Vagina (tissue), 2 donors: ENCODE measurements around the gene PON3. TPM values are rescaled to one million over a fixed set of nuclear protein-coding genes. Genes with fewer than 3 reads are reported as not detected.
A peak's percentile ranks its signal among the peaks of the same experiment; 100 is the strongest.

ENCODE experiments used
- DNase-seq, 2 donors: peaks; one replicate each; pipeline ENCODE4 v3.0.0-alpha.2; 2017; ENCODE audit errors: extremely low spot score in 2 of 2
- H3K27ac ChIP-seq: fragments of 200-600 bp; sonication (generic); one replicate; pipeline ENCODE4 v1.5.1; 2019
- H3K27me3 ChIP-seq: fragments of 200-600 bp; sonication (generic); one replicate; pipeline ENCODE4 v1.5.1; 2019
- H3K36me3 ChIP-seq, 2 donors: fragments of 200-600 bp; sonication (generic); one replicate each; pipeline ENCODE4 v1.5.1; 2017 to 2019
- H3K4me1 ChIP-seq: fragments of 200-600 bp; sonication (generic); one replicate; pipeline ENCODE4 v1.5.1; 2019
- H3K4me3 ChIP-seq, 2 donors: fragments of 200-600 bp; sonication (generic); 1 replicate in 1 of 2; 2 replicates in 1 of 2; pipeline ENCODE4 v1.5.1; 2016 to 2019
- H3K9me3 ChIP-seq: fragments of 200-600 bp; sonication (generic); one replicate; pipeline ENCODE4 v1.5.1; 2019
- CTCF ChIP-seq, 3 experiments: fragments of 450-650 bp in 2 of 3; fragments of 200-600 bp in 1 of 3; sonication (generic) in 1 of 3; IDR thresholded peaks; one replicate each; pipeline ENCODE4 v1.5.1; 2017 to 2019; ENCODE audit warnings: antibody characterized with exemption in 3 of 3, mild to moderate bottlenecking in 2 of 3, moderate library complexity in 2 of 3
- POLR2A ChIP-seq, 2 donors: fragments of 450-650 bp; IDR thresholded peaks; one replicate each; pipeline ENCODE4 v1.6.1; 2017; ENCODE audit warnings: antibody characterized with exemption in 2 of 2, mild to moderate bottlenecking in 2 of 2, moderate library complexity in 2 of 2
- POLR2AphosphoS5 ChIP-seq, 2 donors: sonication (generic); formaldehyde crosslinking; IDR thresholded peaks; one replicate each; pipeline ENCODE4 v1.9.0; 2017; ENCODE audit warnings: antibody characterized with exemption in 2 of 2, mild to moderate bottlenecking in 2 of 2, low read depth in 1 of 2; ENCODE audit not compliant: insufficient read depth in 1 of 2
- intact Hi-C: fragments of 100-400 bp; cut with DNase I; formaldehyde crosslinking; loops from one replicate; pipeline ENCODE4 v1.15.1; 2023
- total RNA-seq: library from RNA; depleted of rRNA; stranded (reverse); fragments of >200 nt; gene quantifications from one replicate; pipeline ENCODE4 v1.2.3, GENCODE V29; 2016

PON3 gene
- total RNA-seq, 1 donor from 2014 or later: 3.9 TPM

- DNase-seq: no peak
- TF ChIP-seq POLR2A (IDR thresholded peaks at IDR 0.05): no peak
- no peak for TF ChIP-seq CTCF (IDR thresholded peaks at IDR 0.05)
- Histone ChIP-seq H3K36me3 (no peaks in the 10 kb centered on the region), H3K27me3 (no peaks in the 10 kb centered on the region), H3K4me1 (no peaks in the 10 kb centered on the region), H3K4me3 (peak overlapping the region; percentile 68 to 92), H3K27ac (peak overlapping the region; percentile 92), H3K9me3 (no peaks in the 10 kb centered on the region)
- intact Hi-C loops: no loop called here
Measured at GRCh38 chr7:95435422-95435780, 39.2 kb upstream of the PON3 start.

GRCh38 chr7:95434557-95435421 lies 38.6 kb upstream of the PON3 start, which contains the start of gene PON2:
PON2 (minus strand) TSS chr7:95435028; CDS start chr7:95434951, 77 bp downstream.
- H3K36me3 ChIP-seq: no peaks in the 10 kb centered on the region
- peak in 1 of 2 donors; percentile 40 for TF ChIP-seq POLR2AphosphoS5 (IDR thresholded peaks at IDR 0.05; ENCODE audit: insufficient read depth in 1 of 2, low read depth in 1 of 2)
- TF ChIP-seq POLR2A (IDR thresholded peaks at IDR 0.05): peak in 1 of 2 donors; percentile 27
- TF ChIP-seq CTCF (IDR thresholded peaks at IDR 0.05): peak in 1 of 3 experiments; percentile 15
- intact Hi-C loops: no loop called here
- no peaks in the 10 kb centered on the region for H3K9me3 ChIP-seq
- DNase-seq: no peak
- H3K27me3 ChIP-seq: no peaks in the 10 kb centered on the region
- H3K4me1 ChIP-seq: no peaks in the 10 kb centered on the region
- H3K27ac ChIP-seq: peak within 1 kb of the TSS; percentile 92
- peak within 1 kb of the TSS; percentile 68 to 92 for H3K4me3 ChIP-seq

GRCh38 chr7:95433952-95434556 lies 37.9 kb upstream of the PON3 start:
- H3K36me3 ChIP-seq: no peaks in the 10 kb centered on the region
- H3K27ac ChIP-seq: peak overlapping the region; percentile 92
- H3K4me1 ChIP-seq: no peaks in the 10 kb centered on the region
- TF ChIP-seq CTCF (IDR thresholded peaks at IDR 0.05) (no peak), POLR2AphosphoS5 (IDR thresholded peaks at IDR 0.05; ENCODE audit: insufficient read depth in 1 of 2, low read depth in 1 of 2) (no peak), POLR2A (IDR thresholded peaks at IDR 0.05) (no peak)
- peak overlapping the region; percentile 68 to 92 for H3K4me3 ChIP-seq
- DNase-seq: no peak
- intact Hi-C loops: no loop called here
- no peaks in the 10 kb centered on the region for H3K9me3 ChIP-seq
- H3K27me3 ChIP-seq: no peaks in the 10 kb centered on the region

- H3K27ac ChIP-seq: no peak overlapping the region
- DNase-seq: no peak
- H3K4me3 ChIP-seq: no peak overlapping the region
- intact Hi-C loops: no loop called here
- H3K9me3 ChIP-seq: no peaks in the 10 kb centered on the region
- no peaks in the 10 kb centered on the region for H3K36me3 ChIP-seq
- no peaks in the 10 kb centered on the region for H3K27me3 ChIP-seq
- TF ChIP-seq POLR2A (IDR thresholded peaks at IDR 0.05) (no peak), POLR2AphosphoS5 (IDR thresholded peaks at IDR 0.05; ENCODE audit: insufficient read depth in 1 of 2, low read depth in 1 of 2) (no peak), CTCF (IDR thresholded peaks at IDR 0.05) (no peak)
- H3K4me1 ChIP-seq: no peaks in the 10 kb centered on the region
Measured at GRCh38 chr7:95433129-95433528, 37.0 kb upstream of the PON3 start.

GRCh38 chr7:95432606-95433005 lies 36.4 kb upstream of the PON3 start:
- H3K36me3 ChIP-seq: no peaks in the 10 kb centered on the region
- H3K27ac ChIP-seq: no peak overlapping the region
- no peaks in the 10 kb centered on the region for H3K27me3 ChIP-seq
- intact Hi-C loops: no loop called here
- no peak for DNase-seq
- TF ChIP-seq CTCF (IDR thresholded peaks at IDR 0.05) (no peak), POLR2A (IDR thresholded peaks at IDR 0.05) (no peak), POLR2AphosphoS5 (IDR thresholded peaks at IDR 0.05; ENCODE audit: insufficient read depth in 1 of 2, low read depth in 1 of 2) (no peak)
- H3K4me3 ChIP-seq: no peak overlapping the region
- H3K9me3 ChIP-seq: no peaks in the 10 kb centered on the region
- H3K4me1 ChIP-seq: no peaks in the 10 kb centered on the region
